ENCODE measurements around the gene NDUFA13. TPM values are rescaled to one million over a fixed set of nuclear protein-coding genes. Genes with fewer than 3 reads are reported as not detected.
A peak's percentile ranks its signal among the peaks of the same experiment; 100 is the strongest.
"Not testable (repeated sequence)": the region's sequence is repeated elsewhere in the genome, so short reads cannot be mapped to it uniquely, and the experiment has no call there.

The NDUFA13 gene
- 95.3 and 191 TPM in 2 replicates for total RNA-seq

DNA sequence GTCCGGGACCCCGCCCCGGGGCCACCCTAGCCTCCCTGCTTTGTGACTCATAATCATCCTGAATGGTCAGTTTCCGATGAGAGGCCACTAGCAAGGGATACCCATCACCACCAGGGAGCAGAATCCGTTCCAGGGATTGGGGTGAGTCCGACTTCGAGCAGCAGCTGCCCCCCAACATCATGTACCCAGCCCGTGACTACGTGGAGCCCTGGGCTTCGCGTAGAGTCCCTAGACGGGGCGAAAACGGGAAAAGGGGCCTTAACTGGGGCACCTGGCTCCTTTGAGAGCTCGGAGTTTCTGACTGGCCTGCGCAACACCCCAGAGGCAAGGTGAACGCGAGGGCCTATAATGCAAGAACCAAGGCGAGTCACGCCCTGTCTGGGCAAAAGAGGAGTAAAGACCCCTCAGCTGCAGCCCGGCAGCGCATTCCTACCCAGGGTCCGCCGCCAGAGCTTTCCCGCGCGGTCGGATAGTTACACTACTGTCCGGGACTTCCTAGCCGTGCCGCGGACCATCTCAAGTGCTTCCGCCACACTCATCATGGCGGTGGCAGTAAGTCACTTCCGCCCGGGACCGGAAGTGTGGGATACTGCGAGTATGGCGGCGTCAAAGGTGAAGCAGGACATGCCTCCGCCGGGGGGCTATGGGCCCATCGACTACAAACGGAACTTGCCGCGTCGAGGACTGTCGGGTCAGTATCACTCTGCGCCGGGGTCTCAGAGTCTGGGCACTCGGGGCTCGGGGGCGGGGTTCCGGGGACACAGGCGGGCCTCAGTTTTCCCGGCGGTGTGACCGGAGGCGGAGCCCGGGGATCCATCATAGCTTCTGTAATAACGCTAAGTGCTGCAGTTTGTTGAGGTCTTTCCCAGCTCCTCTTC lies at the start of gene NDUFA13:
NDUFA13 (plus strand) TSS at position 584 of the 878 bp plus-strand sequence; CDS start at position 598, 14 bp downstream.
- DNase-seq, result peak; percentile 95

DNA sequence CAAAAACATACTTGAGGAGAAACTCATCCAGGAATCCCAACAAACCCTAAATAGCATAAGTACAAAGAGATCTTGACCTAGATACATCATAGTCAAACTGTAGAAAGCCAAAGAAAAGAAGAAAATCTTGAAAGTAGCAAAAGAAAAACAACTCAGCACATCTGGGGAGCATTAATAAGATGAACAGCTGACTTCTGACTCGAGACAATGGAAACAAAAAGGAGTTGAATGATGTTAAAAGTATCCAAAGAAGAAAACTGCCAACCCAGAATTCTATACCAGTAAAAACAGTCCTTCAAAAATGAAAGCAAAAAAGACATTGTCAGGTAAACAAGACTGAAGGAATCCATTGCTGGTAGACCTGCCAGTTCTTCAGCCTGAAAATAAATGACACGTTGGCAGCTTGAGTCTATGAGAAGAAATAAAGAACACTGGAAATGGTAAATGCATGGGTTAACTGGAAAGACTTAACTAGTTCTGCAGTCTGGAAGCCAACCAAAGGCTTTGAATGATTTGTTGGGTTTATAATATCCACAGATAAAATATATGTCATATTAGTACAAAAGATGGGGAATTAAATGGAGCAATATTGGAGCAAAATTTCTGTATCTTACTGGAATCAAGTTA lies 47.5 kb upstream of the NDUFA13 start:
- no peak for DNase-seq

DNA sequence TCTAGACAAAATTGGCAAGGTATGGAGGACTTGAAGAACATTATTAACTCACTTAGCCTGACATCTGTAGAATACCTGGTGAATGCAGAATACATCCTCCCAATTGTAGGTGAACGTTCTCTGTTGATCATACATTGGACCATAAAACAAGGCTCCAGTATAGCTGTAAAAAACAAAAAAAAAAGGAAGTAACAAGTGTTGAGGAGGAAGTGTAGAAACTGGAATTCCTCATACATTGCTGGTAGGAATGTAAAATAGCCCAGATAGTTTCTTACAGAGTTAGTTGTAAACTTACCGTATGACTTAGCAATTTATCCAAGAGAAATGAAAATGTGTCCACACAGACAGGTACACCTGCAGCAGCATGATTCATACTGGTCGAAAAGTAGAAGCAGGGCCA lies 45.4 kb upstream of the NDUFA13 start:
- no peak for DNase-seq

DNA sequence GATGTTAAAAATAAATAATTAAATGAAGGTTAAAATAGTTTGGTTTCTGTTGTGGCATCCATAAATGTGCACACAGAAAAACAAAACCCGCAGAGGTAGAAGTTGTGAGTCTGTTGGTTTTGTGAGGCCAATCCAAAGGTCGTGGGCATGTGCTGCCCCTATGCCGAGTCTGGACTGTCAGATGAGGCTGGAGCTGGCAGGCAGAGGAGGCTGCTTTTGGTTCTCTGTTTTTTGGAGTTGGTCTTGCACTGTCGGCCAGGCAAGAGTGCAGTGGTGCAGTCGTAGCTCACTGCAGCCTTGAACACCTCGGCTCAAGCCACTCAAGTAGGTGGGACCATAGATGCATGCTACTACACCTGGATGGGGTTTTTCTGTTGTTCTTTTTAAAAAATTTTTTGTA lies 44.3 kb upstream of the NDUFA13 start:
- DNase-seq, result no peak

DNA sequence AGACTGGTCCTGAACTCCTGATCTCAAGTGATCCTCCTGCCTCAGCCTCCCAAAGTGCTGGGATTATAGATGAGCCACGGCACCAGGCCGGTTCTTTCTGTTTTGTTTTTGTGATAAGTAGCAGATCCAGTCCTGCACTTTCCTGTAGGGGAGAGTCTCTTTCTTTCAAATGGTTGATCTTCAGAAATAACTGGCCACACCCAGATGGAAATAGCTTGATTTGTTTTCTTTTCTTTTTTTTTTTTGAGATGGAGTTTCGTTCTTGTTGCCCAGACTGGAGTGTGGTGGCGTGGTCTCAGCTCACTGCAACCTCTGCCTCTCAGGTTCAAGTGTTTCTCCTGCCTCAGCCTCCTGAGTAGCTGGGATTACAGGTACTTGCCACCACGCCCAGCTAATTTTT lies 43.9 kb upstream of the NDUFA13 start:
- DNase-seq, result not testable (repeated sequence)

DNA sequence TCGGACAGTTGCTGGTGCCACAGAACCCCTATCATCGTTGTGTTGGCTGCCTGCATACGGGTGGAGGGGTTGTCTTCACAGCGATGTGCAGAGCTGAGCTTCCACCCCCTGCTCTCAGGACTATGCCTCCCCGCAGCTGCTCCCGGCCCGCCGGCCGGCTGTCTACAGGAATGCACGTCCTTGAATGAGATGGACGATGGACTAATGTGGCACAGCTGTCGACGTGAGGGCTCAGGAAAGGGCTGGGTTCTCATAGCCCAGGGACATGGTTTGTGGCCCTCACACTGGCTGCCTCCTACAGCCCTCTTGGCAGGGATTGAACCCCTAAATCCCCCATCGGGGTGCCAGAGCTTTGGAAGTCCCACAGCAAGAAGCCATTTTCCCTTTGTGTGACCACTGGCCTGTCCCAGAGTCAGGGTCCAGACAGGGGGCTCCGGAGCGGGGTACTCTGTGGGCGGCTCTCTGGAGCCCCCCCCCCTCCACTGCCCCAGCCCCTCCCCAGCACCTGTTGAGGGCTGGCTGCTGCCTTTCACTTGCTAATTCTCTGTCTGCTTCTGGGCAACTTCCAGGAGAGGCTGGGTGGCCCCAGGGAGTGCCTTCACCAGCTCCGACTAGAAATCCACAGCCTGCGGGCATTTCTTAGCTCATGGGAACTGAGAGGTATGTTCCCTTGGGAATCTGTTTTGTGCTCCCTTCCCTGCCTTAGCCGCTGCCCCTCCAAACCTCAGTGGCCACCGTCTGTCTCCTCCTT lies 40.8 kb upstream of the NDUFA13 start:
- no peak for DNase-seq

DNA sequence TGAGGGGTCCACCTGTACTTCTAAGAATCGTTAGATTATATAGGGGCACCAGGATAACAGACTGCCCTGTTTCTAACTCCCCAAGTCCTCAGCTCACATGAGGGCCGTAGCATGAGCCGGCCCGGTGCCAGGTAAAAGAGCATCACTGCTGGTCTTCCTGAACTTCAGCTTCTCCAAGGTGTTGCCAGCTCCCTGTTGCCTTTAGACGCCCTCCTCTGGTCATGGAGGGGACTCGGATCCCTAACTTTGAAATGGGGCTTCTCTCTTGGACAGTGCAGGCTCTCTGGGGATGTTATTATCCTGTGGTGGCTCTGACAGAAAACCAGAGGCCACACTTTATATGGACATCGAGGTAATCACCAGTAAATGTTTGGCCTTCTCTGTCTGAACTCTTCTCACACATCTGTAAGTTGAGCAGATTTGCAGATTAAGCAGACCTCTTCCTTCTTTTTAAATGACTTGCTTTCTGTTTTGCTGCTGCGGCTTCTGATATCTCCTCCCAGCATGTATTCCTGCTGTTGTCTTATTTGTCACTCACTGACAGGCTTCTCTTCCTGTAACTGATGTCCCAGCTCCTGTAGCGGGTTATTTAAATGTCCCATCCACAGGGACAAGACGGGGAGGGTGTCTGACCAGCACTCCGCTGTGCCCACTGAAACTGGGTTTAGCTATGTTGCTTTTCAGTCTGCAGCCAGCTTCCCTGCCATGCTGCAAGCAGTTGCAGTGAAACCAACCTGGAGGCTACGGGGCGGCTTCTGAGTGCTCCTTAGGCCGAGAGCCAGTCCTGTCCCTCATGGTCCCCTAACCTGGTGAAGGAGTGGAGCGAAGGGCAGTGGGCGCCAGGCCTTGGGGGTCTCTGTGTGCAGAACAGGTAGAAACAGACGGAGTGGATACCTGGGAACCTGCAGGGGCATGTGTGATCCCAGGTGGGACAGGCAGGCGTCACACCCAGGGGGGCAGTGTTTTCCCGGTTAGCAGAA lies 39.9 kb upstream of the NDUFA13 start:
- peak; percentile 53 for DNase-seq

DNA sequence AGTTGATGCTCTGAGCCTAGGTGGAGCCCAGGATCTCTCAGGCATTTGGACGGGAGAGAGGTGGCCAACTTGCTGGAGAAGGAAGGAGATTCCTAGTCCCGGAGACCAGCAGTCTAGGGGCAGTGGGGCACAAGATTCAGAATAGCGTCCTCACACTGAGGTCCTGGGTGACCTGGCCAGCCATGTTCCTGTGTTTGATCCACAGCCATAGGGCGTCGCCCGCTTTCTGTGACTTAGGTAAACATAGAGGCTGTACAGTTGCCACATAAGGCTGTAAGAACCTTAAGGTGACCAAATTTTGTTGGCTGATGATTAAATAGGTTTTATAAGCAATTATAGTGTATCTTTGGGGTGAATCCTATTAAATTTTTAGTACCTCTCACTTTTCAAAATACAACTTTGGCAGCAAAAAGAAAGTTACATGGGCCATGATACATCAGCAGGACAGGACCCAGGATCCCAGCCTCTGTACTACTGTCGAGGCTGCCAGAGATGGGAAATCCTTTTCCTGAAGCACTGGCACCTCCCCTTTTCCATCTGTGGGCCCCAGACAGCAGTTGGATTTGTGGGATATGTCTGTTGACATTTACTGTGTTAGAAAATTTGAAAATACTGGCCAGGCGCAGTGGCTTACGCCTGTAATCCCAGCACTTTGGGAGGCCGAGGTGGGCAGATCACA lies 38.2 kb upstream of the NDUFA13 start:
- DNase-seq, result no peak

DNA sequence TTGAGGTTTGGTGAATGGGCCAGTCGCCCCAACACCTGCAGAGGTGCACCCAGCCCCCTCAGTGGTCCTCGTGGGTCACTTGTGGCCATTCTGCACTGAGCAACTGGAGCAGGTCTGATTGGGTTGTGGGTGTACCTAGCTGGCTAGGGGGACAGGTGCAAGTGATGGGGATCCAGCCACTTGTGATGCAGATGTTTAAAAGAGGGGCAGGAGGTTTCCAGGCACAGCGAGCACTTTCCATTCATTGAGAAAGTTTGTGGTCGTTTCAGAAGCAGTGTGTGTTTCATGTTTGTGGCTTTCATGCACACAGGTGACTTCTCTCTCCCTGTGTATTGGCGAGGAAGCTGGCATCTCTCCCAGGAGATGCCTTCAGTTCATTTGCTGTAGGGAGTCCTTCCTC lies 35.3 kb upstream of the NDUFA13 start:
- DNase-seq, result no peak

DNA sequence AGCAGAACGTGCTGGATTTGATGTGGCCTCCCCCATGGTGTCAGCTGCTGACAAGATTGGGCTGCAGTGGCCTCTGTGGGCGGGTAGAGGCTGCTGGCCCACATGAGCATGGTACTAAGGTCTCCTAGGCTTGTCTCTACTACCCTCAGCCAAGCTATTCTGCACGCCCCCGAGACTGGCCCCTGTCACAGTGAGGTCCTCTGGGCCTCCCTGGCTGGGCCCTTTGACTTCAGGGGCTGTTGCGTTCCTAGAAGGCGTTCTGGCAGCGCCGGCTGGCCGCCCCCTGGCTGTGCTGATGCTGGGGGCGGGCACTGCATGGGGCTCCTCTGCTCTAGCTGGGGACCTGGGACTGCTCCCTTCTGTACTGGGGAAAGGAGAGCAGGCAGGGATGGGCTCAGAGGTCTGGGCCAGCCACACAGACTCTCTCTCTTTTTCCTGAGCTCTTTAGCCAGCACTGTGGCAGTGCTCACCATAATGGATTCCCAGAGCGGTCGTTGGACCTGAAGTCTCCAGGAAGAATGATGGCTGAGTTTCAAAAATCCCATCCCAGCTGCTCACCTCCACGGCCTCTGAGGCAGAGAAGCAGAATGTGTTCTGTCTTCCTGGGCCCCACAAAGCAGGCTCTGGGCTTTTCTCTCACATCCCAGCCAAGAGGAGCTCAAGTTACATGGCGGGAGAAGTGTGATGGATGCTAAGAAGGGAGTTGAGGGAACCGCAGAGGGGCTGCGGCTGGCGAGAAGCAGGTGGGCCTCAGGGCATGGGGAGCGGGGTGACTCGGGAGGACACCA lies 33.0 kb upstream of the NDUFA13 start:
- DNase-seq, result no peak

DNA sequence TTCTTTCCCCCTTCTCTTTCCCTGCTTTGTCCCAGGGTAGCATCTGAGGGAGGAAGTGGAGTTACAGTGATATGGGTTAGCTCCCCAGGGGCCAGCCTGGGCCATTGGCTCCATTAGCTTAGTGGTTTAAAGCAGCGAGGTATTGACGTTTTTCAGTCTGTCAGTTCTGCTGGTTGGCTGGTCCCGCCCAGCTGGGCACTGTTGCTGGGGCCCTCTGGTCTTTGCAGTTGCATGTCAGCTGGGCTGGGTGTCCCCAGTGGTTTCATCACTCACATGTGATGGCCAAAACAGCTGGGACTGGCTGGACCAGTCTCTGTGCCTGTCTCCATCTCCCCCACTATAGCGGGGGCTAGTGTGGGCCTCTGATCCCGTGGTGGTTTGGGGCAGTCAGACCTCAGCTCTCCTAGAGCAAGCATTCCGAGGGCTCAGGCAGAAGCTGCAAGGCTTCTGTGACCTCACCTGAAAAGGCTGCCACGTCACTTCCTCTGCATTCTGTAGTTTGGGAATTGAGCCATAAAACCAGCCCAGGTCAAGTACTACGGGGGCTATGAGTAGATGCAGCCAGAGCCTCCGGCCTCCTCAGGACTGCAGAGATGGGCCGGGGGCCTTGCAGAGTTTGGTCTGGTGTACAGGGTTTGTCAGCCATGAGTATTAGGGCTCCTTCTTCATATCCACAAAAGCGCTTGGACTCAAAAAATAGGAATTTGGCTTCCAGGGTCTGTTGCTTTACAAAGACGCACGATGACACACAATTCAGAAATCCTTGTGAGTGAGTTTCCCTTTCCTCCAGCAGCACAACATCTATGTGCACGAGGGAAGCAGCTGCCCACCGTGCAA lies 30.6 kb upstream of the NDUFA13 start:
- peak; percentile 59 for DNase-seq

DNA sequence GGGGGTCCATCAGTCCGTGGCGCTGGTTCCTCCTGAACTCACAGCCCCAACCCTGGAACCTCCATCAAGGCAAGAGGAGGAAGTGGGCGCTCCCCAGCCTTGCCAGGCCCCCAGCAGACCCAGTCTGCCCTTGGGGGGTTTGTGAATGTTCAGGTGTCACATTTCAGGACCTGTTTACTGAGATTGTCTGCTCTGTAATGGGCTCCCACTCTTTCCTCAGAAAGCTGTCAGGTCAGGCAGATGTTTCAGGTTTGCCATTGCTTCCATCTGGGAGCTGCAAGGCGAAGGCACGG lies 30.1 kb upstream of the NDUFA13 start:
- no peak for DNase-seq

DNA sequence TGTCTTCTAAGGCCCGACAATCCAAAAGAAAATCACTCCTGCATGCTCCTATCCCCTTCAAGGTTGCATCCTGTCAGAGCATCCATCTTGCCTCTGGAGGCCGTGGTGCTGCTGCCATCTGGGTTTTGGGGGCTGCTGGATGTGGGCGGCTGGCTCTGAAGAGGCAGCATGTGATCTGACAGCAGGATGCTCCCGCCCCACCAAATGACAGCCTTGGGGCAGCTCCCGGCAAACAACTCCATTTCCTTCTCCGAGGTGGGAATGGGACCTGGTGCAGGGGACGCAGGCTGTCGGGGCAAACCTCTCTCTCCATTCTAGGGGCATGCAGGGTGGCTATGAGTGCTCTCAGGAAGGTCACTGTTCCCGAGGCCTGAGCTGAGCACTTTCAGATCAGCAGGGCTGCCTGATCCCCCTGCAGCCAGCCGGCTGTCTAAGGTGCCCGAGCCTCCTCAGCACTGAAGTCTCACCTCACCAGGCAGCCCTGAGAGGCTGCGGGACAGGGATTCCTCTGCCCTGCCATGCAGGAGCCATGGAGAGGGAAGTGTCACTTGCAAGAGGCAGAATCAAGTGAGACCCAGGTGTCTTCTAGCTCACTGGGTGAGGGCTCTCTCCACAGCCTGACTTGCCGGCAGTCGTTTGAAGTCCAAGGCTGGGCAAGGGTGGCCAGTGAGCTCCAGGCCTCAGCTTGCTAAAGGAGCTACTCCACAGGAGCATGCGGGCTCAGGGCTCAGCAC lies 29.5 kb upstream of the NDUFA13 start:
- no peak for DNase-seq

DNA sequence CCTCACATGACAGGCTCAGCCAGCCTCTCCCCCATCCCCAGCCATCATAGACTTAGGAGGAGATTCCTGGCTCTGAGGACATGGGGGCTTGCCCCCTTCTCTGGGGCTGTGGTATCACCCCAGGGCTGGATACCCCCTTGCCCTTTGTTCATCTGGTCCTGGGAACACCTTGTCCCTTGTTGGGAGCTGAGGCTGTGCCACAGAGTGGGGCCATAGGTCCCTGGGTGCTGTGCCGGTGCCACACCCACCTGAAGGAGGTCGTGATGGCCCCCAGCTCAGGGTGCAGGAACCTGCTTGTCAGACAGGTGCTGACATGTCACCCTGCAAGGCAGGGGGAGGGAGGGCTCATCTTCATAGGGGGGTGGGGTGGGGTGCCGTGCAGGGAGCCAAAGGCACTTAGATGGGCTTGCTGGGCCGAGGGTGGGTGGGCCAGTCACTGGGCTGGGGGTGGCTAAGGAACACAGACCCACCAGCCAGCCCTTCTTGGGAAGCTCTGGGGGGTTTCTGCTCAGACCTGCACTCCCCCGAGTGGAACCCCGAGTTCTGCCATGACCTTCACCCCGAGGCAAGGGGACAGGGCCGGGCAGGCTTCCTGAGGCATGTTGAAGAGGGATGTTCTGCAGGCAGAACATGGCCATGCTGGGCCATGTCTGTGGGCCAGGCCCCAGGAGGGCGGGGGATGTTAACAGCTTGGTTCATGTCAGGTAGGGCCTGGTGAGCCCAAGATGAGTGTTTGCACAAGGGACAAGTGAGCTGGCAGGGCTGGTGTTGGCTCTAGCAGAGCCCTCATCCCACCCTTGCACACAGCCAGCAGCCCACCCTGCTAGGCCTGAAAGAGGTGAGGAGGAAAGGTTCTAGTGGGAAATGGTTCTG lies 28.7 kb upstream of the NDUFA13 start:
- DNase-seq, result no peak

DNA sequence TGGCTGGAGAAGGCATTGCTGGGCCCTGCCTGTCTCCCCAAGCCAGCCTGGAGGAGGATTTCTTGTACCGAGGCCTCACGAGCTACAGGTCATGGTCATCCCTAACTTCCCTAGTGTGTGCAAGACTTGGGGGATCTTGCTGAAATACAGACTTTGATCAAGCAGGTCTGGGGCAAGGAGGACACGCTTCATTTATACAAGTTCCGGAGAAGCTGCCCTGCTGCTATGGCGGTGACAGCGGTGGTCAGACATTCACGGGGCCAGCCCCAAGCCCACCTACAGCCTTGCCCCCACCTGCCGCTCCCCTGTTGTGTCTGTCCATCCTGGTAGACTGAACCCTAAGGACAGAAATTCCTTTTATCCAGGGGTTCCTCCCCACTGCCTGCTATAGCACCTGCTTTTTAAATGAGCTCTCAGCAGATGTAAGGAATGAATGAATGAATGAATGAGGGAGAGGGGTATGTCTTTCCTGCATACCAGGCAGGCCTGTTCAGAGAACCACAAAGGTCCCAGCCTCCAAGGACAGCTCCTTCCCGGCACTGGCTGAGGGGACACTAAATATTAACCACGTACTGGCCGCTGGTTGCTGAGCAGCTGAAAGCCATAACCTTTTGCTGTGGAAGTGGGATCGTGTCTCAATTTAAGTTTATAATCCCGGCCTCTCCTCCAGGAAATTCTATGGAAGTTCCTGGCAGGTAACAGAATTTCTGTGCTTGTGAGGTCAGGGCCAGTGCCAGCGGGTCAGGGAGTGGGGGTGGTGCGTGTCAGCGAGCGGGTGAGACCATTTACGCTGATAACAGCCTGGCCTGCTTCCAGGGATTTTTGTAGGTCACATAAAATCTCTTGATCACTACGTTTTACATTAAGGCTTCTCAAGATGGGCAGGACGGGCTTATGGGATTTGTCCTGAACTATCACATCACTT lies 27.8 kb upstream of the NDUFA13 start:
- peak; percentile 58 for DNase-seq

DNA sequence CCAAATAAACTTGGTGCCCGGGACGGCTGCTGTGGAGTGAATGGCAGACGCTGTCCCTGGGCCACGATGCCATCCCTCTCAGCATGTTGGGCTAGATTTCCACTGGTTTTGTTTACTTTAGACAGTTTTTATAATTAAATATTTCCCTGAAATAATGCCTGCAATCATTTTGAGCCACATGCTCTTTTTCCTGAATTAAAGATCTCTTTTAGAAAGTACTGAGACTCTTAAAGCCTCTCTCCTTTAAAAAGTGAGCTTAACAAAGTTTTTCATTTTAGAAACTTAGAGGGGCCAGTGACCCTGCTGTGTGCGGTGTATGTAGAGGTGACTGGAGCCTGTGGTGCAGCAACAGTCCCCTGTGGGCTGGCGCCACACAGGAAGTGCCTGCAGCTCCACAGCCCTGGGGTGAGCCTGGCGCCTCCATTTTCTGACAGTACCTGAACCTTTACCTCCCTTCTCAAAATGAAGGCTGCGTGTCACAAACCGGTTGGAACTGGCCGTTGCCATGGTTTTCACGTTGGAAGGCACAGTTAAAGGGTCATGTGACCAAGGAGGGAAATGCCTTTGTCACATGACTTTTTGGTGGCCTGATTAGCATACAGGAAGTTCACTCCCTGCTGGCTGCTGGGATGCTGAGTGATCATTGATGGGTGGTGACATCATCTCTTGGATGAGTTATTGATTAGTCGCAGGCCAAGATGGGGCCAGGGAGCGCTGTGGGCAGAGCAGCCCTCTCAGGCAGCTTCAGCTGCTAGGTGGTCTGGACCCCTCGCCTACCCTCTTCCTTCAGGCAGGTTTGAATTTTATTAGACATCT lies 26.9 kb upstream of the NDUFA13 start:
- DNase-seq, result peak; percentile 96
